ENCODE data around the gene MKI67.
A peak's percentile ranks its signal among the peaks of the same experiment; 100 is the strongest.

MKI67 gene

DNA sequence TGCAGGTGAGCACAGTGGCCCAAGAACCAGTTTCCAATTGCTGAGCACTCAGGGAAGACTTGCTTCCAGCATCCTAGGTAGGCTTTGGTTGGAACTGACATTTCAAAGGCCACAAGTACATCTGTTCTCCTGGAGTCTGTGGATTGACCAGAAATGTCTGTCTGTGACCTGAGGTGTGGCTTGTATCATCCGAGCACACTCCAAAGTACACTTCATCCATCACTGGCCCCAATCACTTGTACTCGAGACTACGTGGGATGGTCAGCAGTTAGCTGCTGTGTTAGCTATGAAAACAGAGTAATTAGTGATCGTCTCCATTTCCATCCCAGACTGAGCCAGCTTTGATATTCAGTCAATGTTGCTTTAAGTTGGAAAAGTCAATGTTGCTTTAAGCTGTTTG is 45.0 kb downstream of the MKI67 start:
- Mint-ChIP-seq H3K9me3 (no peaks in the 10 kb centered on the region), H3K4me1 (no peaks in the 10 kb centered on the region), H3K27ac (no peak overlapping the region), H3K27me3 (ENCODE audit: low read depth, poor library complexity) (peaks cover 16% of the 10 kb centered on the region), H3K4me3 (no peak overlapping the region), H3K36me3 (ENCODE audit: low read depth) (no peaks in the 10 kb centered on the region)
- DNase-seq, result no peak
- TF ChIP-seq, protein P1, sequence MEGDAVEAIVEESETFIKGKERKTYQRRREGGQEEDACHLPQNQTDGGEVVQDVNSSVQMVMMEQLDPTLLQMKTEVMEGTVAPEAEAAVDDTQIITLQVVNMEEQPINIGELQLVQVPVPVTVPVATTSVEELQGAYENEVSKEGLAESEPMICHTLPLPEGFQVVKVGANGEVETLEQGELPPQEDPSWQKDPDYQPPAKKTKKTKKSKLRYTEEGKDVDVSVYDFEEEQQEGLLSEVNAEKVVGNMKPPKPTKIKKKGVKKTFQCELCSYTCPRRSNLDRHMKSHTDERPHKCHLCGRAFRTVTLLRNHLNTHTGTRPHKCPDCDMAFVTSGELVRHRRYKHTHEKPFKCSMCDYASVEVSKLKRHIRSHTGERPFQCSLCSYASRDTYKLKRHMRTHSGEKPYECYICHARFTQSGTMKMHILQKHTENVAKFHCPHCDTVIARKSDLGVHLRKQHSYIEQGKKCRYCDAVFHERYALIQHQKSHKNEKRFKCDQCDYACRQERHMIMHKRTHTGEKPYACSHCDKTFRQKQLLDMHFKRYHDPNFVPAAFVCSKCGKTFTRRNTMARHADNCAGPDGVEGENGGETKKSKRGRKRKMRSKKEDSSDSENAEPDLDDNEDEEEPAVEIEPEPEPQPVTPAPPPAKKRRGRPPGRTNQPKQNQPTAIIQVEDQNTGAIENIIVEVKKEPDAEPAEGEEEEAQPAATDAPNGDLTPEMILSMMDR (IDR thresholded peaks at IDR 0.05), result no peak

GRCh38 chr10:128080641-128081040 is 45.6 kb downstream of the MKI67 start:
- H3K27me3 Mint-ChIP-seq (ENCODE audit: low read depth, poor library complexity), result peaks cover 16% of the 10 kb centered on the region
- no peaks in the 10 kb centered on the region for H3K36me3 Mint-ChIP-seq (ENCODE audit: low read depth)
- TF ChIP-seq, protein P1 (IDR thresholded peaks at IDR 0.05), result no peak
- DNase-seq, result no peak
- no peak overlapping the region for H3K4me3 Mint-ChIP-seq
- no peak overlapping the region for H3K27ac Mint-ChIP-seq
- no peaks in the 10 kb centered on the region for H3K4me1 Mint-ChIP-seq
- no peaks in the 10 kb centered on the region for H3K9me3 Mint-ChIP-seq

GRCh38 chr10:128080231-128080630 is 46.0 kb downstream of the MKI67 start:
- H3K9me3 Mint-ChIP-seq, result no peaks in the 10 kb centered on the region
- H3K27ac Mint-ChIP-seq, result no peak overlapping the region
- H3K4me3 Mint-ChIP-seq, result no peak overlapping the region
- H3K27me3 Mint-ChIP-seq (ENCODE audit: low read depth, poor library complexity), result peaks cover 13% of the 10 kb centered on the region
- no peaks in the 10 kb centered on the region for H3K4me1 Mint-ChIP-seq
- no peak for DNase-seq
- H3K36me3 Mint-ChIP-seq (ENCODE audit: low read depth), result no peaks in the 10 kb centered on the region
- TF ChIP-seq, protein P1 (IDR thresholded peaks at IDR 0.05), result no peak

DNA sequence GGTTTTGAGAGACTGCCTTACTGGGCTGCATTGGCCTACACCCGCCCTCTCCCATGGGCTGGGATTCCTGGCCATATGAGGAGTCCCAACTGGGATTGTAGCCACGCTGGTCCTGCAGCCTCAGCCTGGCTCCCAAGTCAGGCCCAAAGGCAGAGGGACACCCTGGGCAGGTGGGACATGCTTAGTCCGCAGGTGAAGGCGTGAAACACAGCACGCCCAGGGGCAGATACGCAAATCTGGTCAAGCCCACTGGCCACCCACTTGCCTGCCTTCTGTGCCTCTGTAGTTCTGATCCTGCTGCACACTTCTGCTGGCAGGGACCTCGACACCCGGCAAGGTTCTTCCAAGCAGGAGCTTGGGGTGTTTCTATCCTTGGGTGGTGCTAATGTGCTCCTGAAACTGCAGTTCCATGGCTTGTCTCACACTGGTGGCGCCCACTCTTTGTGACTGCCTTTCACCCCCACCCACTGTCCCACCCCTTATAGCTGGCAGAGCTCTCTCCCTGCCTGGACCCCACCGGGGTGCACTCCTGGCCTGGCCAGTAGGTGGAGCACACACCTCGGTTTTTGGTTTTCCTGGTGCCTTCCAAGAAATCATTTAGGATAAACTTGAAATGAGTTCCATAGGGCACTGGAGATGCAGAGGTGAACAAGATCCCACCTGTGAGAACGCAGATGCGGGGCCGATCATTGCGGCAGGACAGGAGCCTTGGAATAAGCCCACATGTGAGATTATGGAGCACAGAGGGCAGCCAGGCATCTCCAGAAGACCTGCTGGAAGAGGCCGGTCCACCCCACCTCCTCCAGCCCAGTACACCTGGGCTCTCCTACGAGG is 47.9 kb downstream of the MKI67 start:
- peaks cover 17% of the 10 kb centered on the region for H3K27me3 Mint-ChIP-seq (ENCODE audit: low read depth, poor library complexity)
- H3K4me1 Mint-ChIP-seq, result no peaks in the 10 kb centered on the region
- H3K4me3 Mint-ChIP-seq, result no peak overlapping the region
- H3K27ac Mint-ChIP-seq, result no peak overlapping the region
- no peaks in the 10 kb centered on the region for H3K9me3 Mint-ChIP-seq
- TF ChIP-seq, protein P1 (IDR thresholded peaks at IDR 0.05), result peak; percentile 65
- peak; percentile 67 for DNase-seq
- no peaks in the 10 kb centered on the region for H3K36me3 Mint-ChIP-seq (ENCODE audit: low read depth)

GRCh38 chr10:128077155-128077875 is 48.9 kb downstream of the MKI67 start:
- H3K36me3 Mint-ChIP-seq (ENCODE audit: low read depth), result no peaks in the 10 kb centered on the region
- no peak overlapping the region for H3K4me3 Mint-ChIP-seq
- H3K27me3 Mint-ChIP-seq (ENCODE audit: low read depth, poor library complexity), result peaks cover 23% of the 10 kb centered on the region
- H3K9me3 Mint-ChIP-seq, result no peaks in the 10 kb centered on the region
- H3K27ac Mint-ChIP-seq, result no peak overlapping the region
- TF ChIP-seq, protein P1 (IDR thresholded peaks at IDR 0.05), result no peak
- no peaks in the 10 kb centered on the region for H3K4me1 Mint-ChIP-seq
- DNase-seq, result no peak

All from nephron progenitor cell (in vitro differentiated cells).